Coronary artery (tissue), 2 donors: Measurements from ENCODE around the gene ETV4.

Experiments used
- DNase-seq: peaks from one replicate; pipeline ENCODE4 v3.0.0-alpha.2; 2017; ENCODE audit warnings: low spot score
- H3K27ac ChIP-seq, 2 donors: fragments of 200-600 bp; sonication (generic); one replicate each; pipeline ENCODE4 v1.5.1; 2016 to 2019
- H3K4me3 ChIP-seq: fragments of 200-600 bp; sonication (generic); 2 replicates; pipeline ENCODE4 v1.5.1; 2016; ENCODE audit warnings: mild to moderate bottlenecking, moderate library complexity
- CTCF ChIP-seq: fragments of 200-600 bp; sonication (generic); IDR thresholded peaks from one replicate; pipeline ENCODE4 v1.5.1; 2019; ENCODE audit warnings: antibody characterized with exemption

Gene ETV4

GRCh38 chr17:43572368-43572980, 26.3 kb upstream of the ETV4 start:
- H3K4me3 ChIP-seq: no peak overlapping the region
- no peak for TF ChIP-seq CTCF
- no peak overlapping the region for H3K27ac ChIP-seq
- no peak for DNase-seq

- DNase-seq: no peak
- Histone ChIP-seq H3K27ac (no peak overlapping the region), H3K4me3 (no peak overlapping the region)
- TF ChIP-seq CTCF: no peak
Observed at GRCh38 chr17:43570518-43570928, 24.4 kb upstream of the ETV4 start.

GRCh38 chr17:43568506-43569082, 22.5 kb upstream of the ETV4 start:
- Histone ChIP-seq H3K4me3 (no peak overlapping the region), H3K27ac (no peak overlapping the region)
- no peak for TF ChIP-seq CTCF
- no peak for DNase-seq

- H3K4me3 ChIP-seq: no peak overlapping the region
- no peak for DNase-seq
- H3K27ac ChIP-seq: no peak overlapping the region
- no peak for TF ChIP-seq CTCF
Observed at GRCh38 chr17:43563600-43564594, 17.8 kb upstream of the ETV4 start.

DNA sequence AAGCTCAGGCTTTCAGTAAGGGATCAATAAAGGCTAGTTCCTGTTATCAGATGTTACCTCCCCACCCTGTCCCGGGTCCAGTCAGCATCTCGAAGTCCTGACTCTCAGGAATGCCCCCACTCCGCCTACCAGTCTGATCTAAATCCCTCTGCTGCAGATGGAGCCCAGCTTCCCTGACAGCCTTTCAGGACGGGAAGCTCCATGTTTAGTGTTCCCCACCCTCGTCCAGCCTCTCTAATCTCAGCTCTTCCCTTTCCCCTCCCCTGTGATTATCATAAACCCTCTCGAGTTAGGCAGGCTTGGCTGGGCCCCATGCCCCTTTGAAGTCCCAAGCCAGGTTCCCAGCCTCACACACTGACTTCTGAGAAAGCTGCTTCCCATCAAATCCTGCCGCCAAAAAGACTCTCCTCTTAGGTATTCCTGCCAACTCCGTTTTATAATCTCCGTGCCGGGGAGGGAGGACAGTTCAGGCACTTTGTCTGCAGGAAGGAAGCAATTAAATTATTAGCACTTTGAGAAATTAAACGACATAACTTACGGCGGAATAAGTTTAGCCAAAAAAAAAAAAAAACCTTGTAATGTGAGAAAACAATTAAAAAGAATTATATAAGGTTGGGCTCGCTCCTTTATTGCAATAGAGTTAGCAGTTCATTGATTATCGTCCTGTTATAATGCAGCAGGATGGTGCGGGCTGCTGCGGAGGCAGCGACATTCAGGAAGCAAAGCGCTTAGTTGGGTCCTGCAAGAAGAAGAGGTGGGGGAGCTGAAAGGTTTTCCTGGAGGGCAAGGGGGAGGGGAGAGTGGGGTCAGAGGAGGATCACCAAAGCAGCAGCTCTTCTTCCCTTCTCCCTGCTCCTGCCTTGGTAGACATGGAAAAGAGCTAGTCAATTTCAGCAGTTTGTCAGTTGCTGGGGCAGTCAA, 16.8 kb upstream of the ETV4 start:
- no peak overlapping the region for H3K27ac ChIP-seq
- DNase-seq: no peak
- H3K4me3 ChIP-seq: no peak overlapping the region
- TF ChIP-seq CTCF: no peak
